ENCODE data around the gene TMEM35B.

GRCh38 chr1:34982820-34983376 lies 2.2 kb downstream of the TMEM35B start:
- TF ChIP-seq CTCF (IDR thresholded peaks at IDR 0.05; ENCODE audit: low read depth, low read length, poor library complexity, severe bottlenecking) = no peak
- no peak for TF ChIP-seq EZH2phosphoT487 (IDR thresholded peaks at IDR 0.05; ENCODE audit: borderline replicate concordance, low read length)
